GM18526 (cell line): ENCODE data around the gene NOL4L.

Experiments
- POLR2A ChIP-seq: IDR thresholded peaks from 3 replicates; pipeline ENCODE4 v1.6.1; 2011; ENCODE audit not compliant: insufficient read length; ENCODE audit errors: extremely low read depth

Gene NOL4L

GRCh38 chr20:32524829-32525501 is 60.2 kb downstream of the NOL4L start:
- TF ChIP-seq POLR2A: no peak

- TF ChIP-seq POLR2A: no peak
Measured at GRCh38 chr20:32523613-32524213, 61.4 kb downstream of the NOL4L start.

- no peak for TF ChIP-seq POLR2A
Measured at GRCh38 chr20:32522776-32523612, 62.1 kb downstream of the NOL4L start.

DNA sequence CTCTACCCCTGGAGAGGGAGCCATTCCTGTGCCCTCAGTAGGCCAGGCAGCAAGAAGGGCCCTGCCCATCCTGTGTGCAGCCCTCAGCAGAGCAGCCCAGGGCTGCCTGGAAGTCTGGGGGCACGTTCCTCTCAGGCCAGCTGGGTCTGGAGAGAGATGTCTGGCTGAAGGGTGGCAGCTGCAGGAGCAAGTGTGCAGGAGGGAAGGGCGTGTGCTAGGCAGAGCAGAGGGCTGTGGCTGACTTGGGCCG is 62.7 kb downstream of the NOL4L start:
- no peak for TF ChIP-seq POLR2A

- TF ChIP-seq POLR2A: no peak
Measured at GRCh38 chr20:32521780-32522525, 63.2 kb downstream of the NOL4L start.

GRCh38 chr20:32520927-32521203 is 64.3 kb downstream of the NOL4L start:
- TF ChIP-seq POLR2A: no peak

DNA sequence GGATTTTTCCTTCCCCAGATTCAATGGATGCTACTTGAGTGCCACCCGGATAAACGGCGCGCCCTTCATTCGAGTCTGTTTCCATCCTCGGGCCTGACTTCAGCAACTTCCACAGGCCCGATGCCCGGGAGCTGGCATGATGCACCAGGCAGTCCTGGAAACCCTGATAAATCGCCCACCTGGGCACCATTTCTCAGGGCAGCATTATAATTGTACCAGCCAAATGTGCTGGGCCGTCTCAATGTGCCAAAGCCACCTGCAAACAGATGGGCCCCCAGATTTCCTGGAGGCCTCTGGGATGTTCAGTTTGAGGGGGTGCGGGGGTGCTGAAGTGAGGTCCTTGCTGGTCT is 65.8 kb downstream of the NOL4L start:
- no peak for TF ChIP-seq POLR2A

GRCh38 chr20:32518593-32519380 is 66.3 kb downstream of the NOL4L start:
- no peak for TF ChIP-seq POLR2A

DNA sequence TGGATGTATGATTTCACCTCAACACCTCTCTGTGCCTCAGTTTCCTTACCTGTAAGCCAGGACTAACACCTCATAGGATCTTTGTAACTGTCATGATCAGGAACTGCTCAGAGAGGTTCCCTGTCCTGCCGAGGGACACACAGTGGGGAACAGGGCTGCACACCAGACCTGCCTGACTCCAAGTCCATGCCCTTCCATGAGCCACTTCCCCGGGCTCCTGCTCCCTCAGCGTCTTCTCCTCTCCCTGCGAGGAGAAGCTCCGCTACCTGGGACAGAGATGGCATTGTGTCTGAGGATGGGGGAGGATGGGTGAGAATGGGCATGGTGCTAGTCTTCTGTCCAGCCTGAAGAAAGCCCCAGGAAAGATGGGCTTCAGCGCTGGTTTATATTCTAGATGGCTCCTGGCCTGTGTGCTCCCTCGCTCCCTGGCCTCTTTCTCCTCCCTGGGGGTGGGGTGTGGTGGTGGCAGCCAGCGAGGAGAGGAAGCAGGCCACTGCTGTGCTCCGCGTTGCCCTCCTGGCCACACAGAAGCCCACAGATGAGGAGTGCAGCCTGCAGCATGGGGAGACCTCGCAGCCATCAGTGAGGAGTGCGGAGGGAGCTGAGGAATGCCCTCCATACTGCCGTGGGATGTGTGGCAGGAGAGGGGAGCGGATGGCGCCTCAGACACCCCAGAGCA is 67.1 kb downstream of the NOL4L start:
- no peak for TF ChIP-seq POLR2A

GRCh38 chr20:32517518-32517873 is 67.6 kb downstream of the NOL4L start:
- TF ChIP-seq POLR2A: no peak

GRCh38 chr20:32516583-32517517 is 68.3 kb downstream of the NOL4L start:
- TF ChIP-seq POLR2A: no peak

GRCh38 chr20:32515631-32516101 is 69.5 kb downstream of the NOL4L start:
- TF ChIP-seq POLR2A: no peak

GRCh38 chr20:32514760-32515159 is 70.4 kb downstream of the NOL4L start:
- TF ChIP-seq POLR2A: no peak

- TF ChIP-seq POLR2A: no peak
Measured at GRCh38 chr20:32513031-32513866, 71.9 kb downstream of the NOL4L start.
